GM18526 (cell line): Measurements from ENCODE around the gene KCNK6.

ENCODE experiments used
- POLR2A ChIP-seq: IDR thresholded peaks from 3 replicates; pipeline ENCODE4 v1.6.1; 2011; ENCODE audit not compliant: insufficient read length; ENCODE audit errors: extremely low read depth

Gene KCNK6

DNA sequence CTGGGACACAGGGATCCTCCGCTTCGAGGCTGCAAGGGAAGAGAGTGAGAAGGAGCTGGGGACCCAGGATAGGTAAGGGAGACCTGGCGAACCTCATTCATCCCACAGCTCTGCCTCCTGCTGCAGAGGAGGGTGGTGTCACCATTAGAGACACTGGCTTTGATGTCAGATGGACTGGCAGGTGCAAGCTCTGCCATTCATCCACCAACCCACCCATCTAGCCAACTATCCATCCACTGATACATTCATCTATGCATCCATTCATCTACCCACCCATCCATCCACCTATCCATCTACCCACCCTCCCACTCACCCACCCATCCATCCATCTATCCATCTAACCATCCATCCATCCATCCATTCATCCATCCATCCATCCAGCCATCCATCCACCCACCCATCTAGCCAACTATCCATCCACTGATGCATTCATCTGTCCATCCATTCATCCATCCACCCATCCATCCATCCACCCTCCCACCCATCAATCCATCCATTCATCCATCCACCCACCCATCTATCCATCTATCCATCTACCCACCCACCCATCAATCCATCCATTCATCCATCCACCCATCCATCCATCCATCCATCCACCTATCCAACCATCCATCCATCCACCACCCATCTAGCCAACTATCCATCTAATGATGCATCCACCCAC, 9.9 kb upstream of the KCNK6 start:
- TF ChIP-seq POLR2A, result no peak

DNA sequence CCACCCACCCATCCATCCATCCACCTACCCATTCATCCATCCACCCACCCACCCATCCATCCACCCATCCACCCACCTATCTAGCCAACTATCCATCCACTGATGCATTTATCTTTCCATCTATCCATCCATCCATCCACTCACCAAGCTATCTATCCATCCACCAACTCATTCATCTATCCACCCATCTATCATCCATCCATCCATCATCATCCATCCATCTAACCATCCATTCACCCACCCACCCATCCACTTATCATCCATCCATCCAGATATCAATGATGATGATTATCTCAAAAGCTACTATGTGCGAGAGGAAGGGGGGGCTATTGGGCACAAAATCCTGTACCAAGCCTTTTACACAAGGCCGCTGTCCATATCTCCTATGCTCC, 9.4 kb upstream of the KCNK6 start:
- TF ChIP-seq POLR2A, result no peak

DNA sequence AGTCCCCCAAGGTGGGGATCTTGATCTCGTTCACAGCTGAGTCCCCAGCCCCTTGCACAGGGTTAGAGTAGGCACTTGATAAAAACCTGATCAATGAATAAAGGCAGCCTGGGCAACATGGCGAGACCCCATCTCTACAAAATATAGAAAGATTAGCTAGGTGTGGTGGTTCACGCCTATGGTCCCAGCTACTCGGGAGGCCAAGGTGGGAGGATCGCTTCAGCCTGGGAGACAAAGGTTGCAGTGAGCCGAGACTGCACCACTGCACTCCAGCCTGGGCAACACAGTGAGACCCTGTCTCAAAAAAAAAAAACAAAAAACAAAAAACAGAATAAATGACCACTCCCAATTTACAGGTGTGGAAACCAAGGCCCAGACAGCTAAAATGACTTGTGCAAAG, 8.7 kb upstream of the KCNK6 start:
- TF ChIP-seq POLR2A, result no peak

DNA sequence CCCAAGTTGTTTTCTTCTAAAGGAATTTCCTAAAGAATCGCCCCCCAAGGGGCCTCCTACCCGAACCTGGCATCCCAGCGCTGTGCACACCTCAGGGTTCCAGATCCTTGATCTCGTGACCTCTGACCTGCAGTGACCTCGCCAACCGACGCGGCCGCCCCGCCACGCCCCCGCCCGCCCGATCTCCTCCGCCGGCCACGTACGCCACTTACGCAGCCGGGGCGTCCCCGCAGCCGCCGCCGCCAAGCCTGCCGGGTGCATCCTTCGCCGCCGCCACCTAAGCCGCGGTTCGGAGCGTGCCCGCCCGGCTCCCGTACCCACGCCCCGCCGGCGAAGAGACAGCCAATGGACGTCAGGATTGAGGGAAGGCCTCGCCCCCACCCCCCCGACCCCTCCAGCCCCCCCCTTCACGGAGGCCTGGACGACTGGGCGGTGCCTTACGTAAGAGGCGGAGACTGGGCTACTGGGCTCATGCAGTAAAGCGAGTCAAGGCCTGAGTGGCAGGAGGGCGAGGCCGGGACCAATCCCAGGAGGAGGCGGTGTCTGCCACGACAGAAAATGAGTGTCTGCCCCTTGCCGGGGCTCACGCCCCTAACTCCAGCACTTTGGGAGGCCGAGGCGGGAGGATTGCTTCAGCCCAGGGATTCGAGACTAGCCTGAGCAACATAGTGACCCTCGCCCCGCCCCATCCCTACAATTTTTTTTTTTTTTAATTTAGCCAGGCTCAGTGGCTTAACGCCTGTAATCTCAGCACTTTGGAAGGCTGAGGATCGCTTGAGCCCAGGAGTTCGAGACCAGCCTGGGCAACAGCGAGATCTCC, 3.8 kb upstream of the KCNK6 start, which contains the start of gene YIF1B:
TSS of gene YIF1B (minus strand) at position 291 of the 820 bp plus-strand sequence. CDS start at position 261, 30 bp downstream.
- TF ChIP-seq POLR2A, result peak; percentile 43

DNA sequence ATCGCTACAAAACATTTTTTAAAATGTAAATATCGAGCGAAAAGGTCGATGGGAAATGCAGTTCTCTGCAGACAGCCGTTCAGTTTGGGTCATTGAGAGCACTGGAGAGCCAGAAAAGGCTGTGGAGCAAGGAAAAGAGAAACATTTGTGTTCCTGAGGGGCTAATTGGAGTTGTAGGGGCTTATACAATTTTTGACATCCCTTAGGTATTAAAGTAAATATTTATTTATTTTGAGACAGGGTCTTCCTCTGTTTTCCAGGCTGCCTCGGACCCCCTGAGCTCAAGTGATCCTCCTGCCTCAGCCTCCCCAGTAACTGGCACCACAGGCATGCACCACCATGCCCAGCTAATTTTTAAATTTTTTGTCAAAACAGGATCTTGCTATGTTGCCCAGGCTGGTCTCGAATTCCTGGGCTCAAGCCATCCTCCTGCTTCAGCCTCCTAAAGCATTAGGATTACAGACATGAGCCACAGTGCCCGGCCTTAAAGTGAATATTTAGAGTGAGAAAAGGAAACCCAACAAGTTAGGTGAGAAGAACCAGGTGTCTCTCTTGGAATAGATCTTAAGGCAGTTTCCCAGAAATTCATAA, 3.1 kb upstream of the KCNK6 start:
- no peak for TF ChIP-seq POLR2A

DNA sequence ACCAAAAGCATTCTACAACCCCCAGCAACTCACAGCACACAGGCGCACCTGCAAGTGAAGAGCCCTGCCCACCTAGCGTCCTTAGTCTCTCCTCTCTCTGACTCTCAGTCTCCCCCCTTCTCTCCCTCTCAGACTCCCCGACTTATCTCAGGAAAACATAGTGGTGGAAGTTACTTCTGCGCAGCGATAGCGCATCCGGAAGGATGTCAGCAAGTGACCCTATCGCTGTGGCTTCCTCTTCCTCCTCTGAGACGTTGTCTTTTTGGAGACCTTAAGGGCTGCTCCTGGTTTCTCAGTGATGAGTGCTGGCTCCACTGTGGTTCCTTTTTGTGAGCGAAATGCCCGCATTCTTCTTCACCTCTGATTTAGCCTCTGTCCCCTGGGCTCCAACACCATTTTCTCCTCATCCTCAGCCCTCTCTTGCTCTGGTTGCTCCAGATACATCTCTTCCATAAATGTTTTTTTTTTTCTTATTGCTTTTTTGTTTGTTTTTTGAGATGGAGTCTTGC, 2.5 kb upstream of the KCNK6 start:
- no peak for TF ChIP-seq POLR2A

DNA sequence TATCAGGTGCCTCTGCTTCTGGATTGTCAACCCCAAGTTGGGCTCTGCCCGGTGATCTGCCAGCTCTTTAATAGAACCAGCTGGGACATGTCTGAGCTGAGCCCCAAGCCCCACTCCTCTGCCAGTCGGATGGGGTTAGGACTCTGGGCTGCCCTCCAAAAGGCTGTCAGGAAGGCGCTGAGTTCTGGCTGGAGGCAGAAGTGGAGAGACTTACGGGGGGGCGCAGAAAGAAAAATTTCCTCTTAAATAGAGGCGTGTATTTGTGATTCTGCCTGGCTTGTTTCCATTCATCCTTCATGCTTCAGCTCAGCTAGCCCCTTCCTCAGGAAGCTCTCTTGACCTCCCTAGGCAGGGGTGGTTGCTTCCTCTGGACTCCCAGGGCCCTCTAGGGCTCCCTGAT, 985 bp upstream of the KCNK6 start:
- TF ChIP-seq POLR2A, result no peak

DNA sequence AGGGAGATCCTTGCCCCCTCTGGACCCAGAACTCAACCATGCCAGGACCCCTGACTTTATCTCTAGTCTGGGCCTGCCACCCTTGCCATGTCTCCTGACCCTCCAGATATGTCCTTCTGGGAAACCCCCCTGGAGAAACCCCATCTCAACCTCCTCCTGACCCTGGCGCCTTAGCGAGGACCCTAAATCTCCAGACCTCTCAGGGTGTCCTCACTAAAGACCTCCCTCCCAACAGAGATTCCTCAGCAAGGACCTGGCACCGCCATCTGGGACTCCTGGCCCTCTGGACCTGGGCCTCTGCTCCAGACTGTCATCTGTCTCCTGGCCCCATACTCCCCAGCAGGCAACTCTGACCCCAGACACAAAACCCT, 1.3 kb downstream of the KCNK6 start:
- no peak for TF ChIP-seq POLR2A

DNA sequence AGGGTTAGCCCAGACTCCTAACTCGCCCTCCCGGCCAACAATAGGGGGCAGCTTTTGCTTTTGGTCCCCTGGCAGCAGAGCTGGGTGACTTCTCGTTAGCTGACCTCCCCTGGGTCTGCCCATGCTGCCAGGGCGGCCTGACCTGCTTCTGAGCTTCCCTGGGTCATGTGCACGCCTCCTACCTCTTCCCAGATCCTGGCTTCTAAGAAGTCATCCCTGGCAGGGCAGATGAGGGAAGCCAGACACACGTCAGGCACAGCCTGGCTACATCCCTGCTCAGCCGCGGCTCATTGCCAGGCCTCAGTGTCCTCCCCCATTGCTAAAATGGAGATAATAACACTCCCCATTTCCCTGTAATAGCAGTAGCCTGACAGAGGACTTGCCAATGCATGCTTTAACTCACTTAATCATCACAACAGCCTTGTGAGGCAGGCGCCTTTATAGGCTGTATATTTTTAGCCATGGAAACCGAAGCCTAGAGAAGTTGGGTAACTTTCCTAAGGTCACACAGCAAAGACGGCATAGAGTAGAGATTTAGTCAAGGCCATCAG, 2.1 kb downstream of the KCNK6 start:
- no peak for TF ChIP-seq POLR2A

DNA sequence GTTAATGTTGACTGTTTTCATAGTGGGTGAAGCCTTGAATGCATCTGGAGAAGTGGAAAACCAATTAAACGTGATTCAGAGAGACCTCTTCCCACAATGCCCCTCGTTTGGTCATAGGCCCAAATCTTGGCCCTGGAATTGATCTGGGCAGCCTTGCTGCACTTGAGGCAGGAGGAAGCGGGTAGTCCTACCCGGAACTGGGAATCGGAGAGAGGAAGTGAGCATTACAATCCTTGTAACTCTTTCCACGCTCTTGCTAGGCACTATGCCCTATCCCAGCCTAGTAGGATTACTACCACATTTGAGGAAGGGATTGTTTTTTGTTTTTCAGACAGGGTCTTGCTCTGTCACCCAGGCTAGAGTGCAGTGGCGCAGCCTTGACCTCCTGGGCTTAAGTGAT, 3.6 kb downstream of the KCNK6 start:
- TF ChIP-seq POLR2A, result no peak

DNA sequence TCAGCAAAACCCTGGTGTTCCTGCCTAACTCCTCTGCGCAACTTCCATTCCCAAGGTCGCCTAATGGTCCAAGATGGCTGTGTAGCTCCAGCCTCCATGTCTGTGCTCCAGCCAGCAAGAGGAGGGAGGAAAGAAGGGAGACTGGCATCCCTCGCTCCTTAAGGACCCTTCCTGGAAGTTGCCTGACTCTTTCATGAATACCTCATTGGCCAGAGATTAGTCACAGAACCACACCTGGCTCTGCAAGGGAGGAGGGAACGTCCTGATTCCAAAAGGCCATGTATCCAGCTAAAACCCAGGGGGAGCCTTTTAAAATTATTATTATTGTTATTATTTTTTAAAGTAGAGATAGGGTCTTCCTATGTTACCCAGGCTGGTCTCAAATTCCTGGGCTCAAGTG, 4.8 kb downstream of the KCNK6 start:
- TF ChIP-seq POLR2A, result no peak

DNA sequence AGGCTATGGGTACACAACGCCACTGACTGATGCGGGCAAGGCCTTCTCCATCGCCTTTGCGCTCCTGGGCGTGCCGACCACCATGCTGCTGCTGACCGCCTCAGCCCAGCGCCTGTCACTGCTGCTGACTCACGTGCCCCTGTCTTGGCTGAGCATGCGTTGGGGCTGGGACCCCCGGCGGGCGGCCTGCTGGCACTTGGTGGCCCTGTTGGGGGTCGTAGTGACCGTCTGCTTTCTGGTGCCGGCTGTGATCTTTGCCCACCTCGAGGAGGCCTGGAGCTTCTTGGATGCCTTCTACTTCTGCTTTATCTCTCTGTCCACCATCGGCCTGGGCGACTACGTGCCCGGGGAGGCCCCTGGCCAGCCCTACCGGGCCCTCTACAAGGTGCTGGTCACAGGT, 6.9 kb downstream of the KCNK6 start:
- no peak for TF ChIP-seq POLR2A

DNA sequence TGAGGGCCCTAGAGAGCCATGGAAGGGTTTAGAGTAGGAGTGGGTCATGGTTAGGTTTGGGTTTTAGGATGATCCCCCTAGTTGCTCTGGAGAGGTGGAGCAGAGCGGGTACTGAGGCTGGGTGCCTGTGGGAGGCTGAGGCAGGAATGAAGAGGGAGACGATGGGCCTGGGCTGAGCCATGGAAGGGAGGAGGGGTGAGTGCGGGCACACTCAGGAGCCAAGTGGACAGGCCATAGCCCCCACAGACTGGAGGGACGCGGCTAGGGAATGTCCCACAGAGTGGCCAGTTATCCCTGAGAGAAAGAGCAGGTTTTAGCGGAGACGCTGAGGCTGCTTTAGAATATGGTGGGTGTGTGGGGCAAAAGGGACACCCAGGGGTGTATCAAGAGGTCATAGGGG, 10.0 kb downstream of the KCNK6 start:
- TF ChIP-seq POLR2A, result no peak

DNA sequence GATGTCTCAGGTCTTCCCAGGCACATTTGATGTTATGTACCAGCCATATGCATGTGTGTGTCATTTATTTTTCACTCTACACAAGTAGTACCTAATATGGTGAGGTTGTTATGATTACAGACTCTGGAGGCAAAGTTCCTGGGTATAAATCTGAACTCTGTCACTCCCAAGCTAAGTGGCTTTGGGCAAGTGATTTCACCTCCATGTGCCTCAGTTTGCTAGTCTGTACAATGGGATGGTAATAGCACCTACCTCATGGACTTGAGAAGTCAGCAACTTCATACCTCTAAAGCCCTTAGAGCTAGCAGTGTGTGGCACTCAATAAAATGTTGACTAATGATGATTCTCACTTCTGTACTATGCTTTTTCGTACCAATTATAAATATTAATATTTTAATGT, 12.1 kb downstream of the KCNK6 start:
- TF ChIP-seq POLR2A, result no peak

DNA sequence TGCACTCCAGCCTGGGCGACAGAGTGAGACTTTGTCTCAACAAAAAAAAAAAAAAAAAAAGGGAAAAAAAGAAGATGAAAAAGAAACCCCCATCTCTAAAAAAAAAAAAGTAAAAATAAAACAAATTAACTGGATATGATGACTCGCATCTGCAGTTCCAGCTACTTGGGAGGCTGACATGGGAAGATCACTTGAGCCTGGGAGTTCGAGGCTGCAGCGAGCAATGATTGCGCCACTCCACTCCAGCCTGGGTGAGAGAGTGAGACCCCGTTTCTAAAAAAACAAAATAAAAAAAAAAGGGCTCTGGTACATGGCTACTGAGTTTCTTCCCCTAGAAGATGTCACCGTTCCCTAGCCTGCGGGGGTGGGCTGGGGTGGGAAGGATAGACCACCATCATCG, 13.6 kb downstream of the KCNK6 start:
- no peak for TF ChIP-seq POLR2A
